K562 (cell line): Measurements from ENCODE around the gene CLCF1. TPM values are rescaled to one million over a fixed set of nuclear protein-coding genes. Genes with fewer than 3 reads are reported as not detected.

Experiments used
- BCOR ChIP-seq: fragments of 450-650 bp; IDR thresholded peaks from 2 replicates; pipeline ENCODE4 v1.6.1; 2016
- BHLHE40 ChIP-seq: IDR thresholded peaks from 2 replicates; pipeline ENCODE4 v1.6.1; 2011; ENCODE audit warnings: low read length, improper control_type of control experiment
- BRF2 ChIP-seq: IDR thresholded peaks from 3 replicates; pipeline ENCODE4 v1.6.1; 2011; ENCODE audit warnings: borderline replicate concordance, mild to moderate bottlenecking; ENCODE audit not compliant: insufficient read length, insufficient read depth
- E2F3 ChIP-seq: fragments of 250-450 bp; sonication (Bioruptor Pico); IDR thresholded peaks from 2 replicates; pipeline ENCODE4 v1.4.0; 2020; ENCODE audit warnings: mild to moderate bottlenecking
- HMGN3 ChIP-seq: IDR thresholded peaks from 2 replicates; pipeline ENCODE4 v1.6.1; 2011; ENCODE audit warnings: borderline replicate concordance, low read depth, mild to moderate bottlenecking, mixed read lengths, low read length; ENCODE audit not compliant: insufficient read length; ENCODE audit errors: extremely low read depth
- HNRNPH1 ChIP-seq: fragments of 200-400 bp; formaldehyde crosslinking; optimal IDR thresholded peaks from 2 replicates; pipeline ENCODE3; 2017; ENCODE audit warnings: low read depth, mild to moderate bottlenecking, low read length, moderate library complexity
- NCOR1 ChIP-seq: fragments of 450-650 bp; IDR thresholded peaks from 2 replicates; pipeline ENCODE4 v1.6.1; 2016; ENCODE audit warnings: mild to moderate bottlenecking, moderate library complexity
- NFYB ChIP-seq: IDR thresholded peaks from 2 replicates; pipeline ENCODE4 v1.6.1; 2011; ENCODE audit warnings: mild to moderate bottlenecking, moderate library complexity; ENCODE audit not compliant: insufficient read length; ENCODE audit errors: extremely low read depth
- TBP ChIP-seq: optimal IDR thresholded peaks from 2 replicates; pipeline ENCODE3; 2011; ENCODE audit warnings: low read depth, low read length, improper control_type of control experiment
- ZNF143 ChIP-seq: sonication (generic); formaldehyde crosslinking; IDR thresholded peaks from 2 replicates; pipeline ENCODE4 v1.9.0; 2022; ENCODE audit warnings: mild to moderate bottlenecking, missing genetic modification reagents
- ZNF263 ChIP-seq: sonication (generic); formaldehyde crosslinking; IDR thresholded peaks from 2 replicates; pipeline ENCODE4 v1.8.0; 2022; ENCODE audit warnings: mild to moderate bottlenecking, missing genetic modification reagents, borderline replicate concordance
- ZNF277 ChIP-seq: fragments of 250-450 bp; sonication (Bioruptor Pico); IDR thresholded peaks from 2 replicates; pipeline ENCODE4 v1.8.0; 2022; ENCODE audit warnings: inconsistent platforms, mild to moderate bottlenecking, moderate library complexity, borderline replicate concordance
- ZNF766 ChIP-seq: fragments of 200-800 bp; sonication (Bioruptor generic); conservative IDR thresholded peaks from 2 replicates; pipeline ENCODE4 v1.6.1; 2016; ENCODE audit warnings: missing genetic modification characterization, missing compliant biosample characterization
- ZNF785 ChIP-seq: fragments of 250-450 bp; sonication (Bioruptor Pico); IDR thresholded peaks from 2 replicates; pipeline ENCODE4 v1.4.0; 2020; ENCODE audit warnings: mild to moderate bottlenecking
- polyA plus RNA-seq, 8 experiments: library from polyadenylated mRNA; depleted of rRNA in 4 of 8; stranded (reverse) in 5 of 8; unstranded in 3 of 8; fragments of >200 nt; fragmentation: Nextera tagmentation in 2 of 8; fragmentation: Illumina TruSeq in 1 of 8; extraction: Ambion mirVana in 2 of 8; extraction: Trizol in 1 of 8; gene quantifications; 2 replicates each; pipeline versions ENCODE4 v1.2.1 to v1.2.3, GENCODE V29; 2011 to 2014; ENCODE audit warnings: inconsistent platforms in 1 of 8, missing spikeins in 1 of 8
- total RNA-seq, 7 experiments: library from RNA; depleted of rRNA in 6 of 7; stranded (reverse); fragments of >200 nt in 6 of 7; fragmentation: Illumina TruSeq in 2 of 7; extraction: Trizol in 2 of 7; gene quantifications; 2 replicates each; pipeline versions ENCODE4 v1.2.1 to v1.2.3, GENCODE V29; 2011 to 2021; ENCODE audit warnings: low replicate concordance in 1 of 7
- TF ChIP-seq, protein P1 (sequence below): sonication (generic); formaldehyde crosslinking; IDR thresholded peaks from 2 replicates; pipeline ENCODE4 v1.8.1; 2023; ENCODE audit warnings: missing genetic modification reagents, mild to moderate bottlenecking, borderline replicate concordance
- TF ChIP-seq, protein P2 (sequence below): fragments of 450-650 bp; IDR thresholded peaks from 2 replicates; pipeline ENCODE4 v1.6.1; 2017; ENCODE audit warnings: antibody characterized with exemption
- TF ChIP-seq, protein P3 (sequence below): sonication (generic); formaldehyde crosslinking; IDR thresholded peaks from 2 replicates; pipeline ENCODE4 v1.9.0; 2022; ENCODE audit warnings: mild to moderate bottlenecking, missing genetic modification reagents

Gene CLCF1
- total and polyA plus RNA-seq, 9 of the 15 experiments (the other 6 are each of a cell fraction or from before 2014, with no cell fraction given), result 0.49 to 5.8 (median 3.0) TPM

- TF ChIP-seq, protein P1, sequence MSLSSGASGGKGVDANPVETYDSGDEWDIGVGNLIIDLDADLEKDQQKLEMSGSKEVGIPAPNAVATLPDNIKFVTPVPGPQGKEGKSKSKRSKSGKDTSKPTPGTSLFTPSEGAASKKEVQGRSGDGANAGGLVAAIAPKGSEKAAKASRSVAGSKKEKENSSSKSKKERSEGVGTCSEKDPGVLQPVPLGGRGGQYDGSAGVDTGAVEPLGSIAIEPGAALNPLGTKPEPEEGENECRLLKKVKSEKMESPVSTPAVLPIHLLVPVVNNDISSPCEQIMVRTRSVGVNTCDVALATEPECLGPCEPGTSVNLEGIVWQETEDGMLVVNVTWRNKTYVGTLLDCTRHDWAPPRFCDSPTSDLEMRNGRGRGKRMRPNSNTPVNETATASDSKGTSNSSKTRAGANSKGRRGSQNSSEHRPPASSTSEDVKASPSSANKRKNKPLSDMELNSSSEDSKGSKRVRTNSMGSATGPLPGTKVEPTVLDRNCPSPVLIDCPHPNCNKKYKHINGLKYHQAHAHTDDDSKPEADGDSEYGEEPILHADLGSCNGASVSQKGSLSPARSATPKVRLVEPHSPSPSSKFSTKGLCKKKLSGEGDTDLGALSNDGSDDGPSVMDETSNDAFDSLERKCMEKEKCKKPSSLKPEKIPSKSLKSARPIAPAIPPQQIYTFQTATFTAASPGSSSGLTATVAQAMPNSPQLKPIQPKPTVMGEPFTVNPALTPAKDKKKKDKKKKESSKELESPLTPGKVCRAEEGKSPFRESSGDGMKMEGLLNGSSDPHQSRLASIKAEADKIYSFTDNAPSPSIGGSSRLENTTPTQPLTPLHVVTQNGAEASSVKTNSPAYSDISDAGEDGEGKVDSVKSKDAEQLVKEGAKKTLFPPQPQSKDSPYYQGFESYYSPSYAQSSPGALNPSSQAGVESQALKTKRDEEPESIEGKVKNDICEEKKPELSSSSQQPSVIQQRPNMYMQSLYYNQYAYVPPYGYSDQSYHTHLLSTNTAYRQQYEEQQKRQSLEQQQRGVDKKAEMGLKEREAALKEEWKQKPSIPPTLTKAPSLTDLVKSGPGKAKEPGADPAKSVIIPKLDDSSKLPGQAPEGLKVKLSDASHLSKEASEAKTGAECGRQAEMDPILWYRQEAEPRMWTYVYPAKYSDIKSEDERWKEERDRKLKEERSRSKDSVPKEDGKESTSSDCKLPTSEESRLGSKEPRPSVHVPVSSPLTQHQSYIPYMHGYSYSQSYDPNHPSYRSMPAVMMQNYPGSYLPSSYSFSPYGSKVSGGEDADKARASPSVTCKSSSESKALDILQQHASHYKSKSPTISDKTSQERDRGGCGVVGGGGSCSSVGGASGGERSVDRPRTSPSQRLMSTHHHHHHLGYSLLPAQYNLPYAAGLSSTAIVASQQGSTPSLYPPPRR (CRISPR knock-in tag), result no peak
- TF ChIP-seq NFYB (no peak), ZNF263 (no peak; the same call in 1 of the 2 replicates), ZNF277 (CRISPR knock-in tag) (no peak), BCOR (peak; percentile 57; the same call in 1 of the 2 replicates), ZNF785 (CRISPR knock-in tag) (no peak), E2F3 (CRISPR knock-in tag) (no peak), BHLHE40 (peak; percentile 23; the same call in 1 of the 2 replicates), BRF2 (no peak), TBP (no peak), HNRNPH1 (no peak), NCOR1 (peak; percentile 51), ZNF143 (CRISPR knock-in tag) (no peak), ZNF766 (CRISPR knock-in tag) (no peak), HMGN3 (no peak)
- TF ChIP-seq, protein P2, sequence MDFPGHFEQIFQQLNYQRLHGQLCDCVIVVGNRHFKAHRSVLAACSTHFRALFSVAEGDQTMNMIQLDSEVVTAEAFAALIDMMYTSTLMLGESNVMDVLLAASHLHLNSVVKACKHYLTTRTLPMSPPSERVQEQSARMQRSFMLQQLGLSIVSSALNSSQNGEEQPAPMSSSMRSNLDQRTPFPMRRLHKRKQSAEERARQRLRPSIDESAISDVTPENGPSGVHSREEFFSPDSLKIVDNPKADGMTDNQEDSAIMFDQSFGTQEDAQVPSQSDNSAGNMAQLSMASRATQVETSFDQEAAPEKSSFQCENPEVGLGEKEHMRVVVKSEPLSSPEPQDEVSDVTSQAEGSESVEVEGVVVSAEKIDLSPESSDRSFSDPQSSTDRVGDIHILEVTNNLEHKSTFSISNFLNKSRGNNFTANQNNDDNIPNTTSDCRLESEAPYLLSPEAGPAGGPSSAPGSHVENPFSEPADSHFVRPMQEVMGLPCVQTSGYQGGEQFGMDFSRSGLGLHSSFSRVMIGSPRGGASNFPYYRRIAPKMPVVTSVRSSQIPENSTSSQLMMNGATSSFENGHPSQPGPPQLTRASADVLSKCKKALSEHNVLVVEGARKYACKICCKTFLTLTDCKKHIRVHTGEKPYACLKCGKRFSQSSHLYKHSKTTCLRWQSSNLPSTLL, result no peak
- TF ChIP-seq, protein P3, sequence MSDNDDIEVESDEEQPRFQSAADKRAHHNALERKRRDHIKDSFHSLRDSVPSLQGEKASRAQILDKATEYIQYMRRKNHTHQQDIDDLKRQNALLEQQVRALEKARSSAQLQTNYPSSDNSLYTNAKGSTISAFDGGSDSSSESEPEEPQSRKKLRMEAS (CRISPR knock-in tag), result 0 out of 2 replicates have a peak, but pooled peaks have one; percentile 49
Observed at GRCh38 chr11:67354075-67355022, 19.0 kb downstream of the CLCF1 start (continued).
